ENCODE results near the gene ABHD2.
"Not testable (repeated sequence)": the region's sequence is repeated elsewhere in the genome, so short reads cannot be mapped to it uniquely, and the experiment has no call there.

Gene ABHD2

DNA sequence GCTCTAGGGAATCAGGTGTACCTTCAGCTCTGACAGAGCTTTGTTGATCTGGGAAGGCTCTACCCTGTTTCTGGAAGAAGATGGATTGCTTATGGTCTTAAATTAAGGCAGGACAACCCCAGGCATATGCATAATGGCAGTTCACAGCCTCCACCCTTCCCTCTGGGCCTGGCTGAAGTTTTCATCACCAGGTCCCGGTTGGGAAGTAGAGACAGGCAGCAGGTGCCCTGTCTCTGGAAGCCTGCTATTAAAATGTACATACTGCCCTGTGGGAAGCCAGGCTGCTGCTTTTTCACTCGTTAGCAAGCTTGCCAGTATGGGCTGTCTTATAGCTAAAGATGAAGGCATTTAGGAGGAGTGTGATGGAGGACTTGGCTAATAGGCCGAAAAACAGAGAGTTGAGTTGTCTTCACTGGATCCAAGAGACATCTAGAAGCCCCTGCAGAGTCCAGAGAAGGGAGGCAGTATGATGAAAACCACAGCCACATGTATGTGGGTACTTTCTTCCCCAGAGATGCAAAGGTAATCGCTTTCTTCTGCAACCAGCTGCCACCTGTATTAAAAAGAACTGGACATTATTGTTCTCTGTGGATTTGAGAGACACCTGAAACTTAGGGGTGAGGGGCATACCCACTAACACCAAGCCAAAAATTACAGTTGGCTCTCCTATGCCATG lies 34.4 kb downstream of the ABHD2 start:
- DNase-seq, result no peak

DNA sequence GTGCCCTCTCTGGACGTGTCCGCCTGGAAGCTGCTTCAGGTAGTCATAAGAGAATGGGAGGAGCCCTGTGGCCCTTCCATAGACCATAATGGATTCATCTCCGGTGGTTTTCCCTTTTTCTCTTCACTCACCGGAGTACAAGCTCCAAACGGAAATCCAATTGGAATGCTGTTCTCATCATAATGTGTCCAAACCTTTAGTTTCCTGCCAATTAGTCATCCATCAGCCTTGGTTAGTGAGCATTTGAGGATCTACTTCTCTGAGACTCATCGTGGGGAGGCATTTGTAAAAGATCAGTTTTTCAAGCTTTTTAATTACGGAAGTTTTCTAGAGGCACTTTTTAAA lies 34.9 kb downstream of the ABHD2 start:
- DNase-seq, result no peak

GRCh38 chr15:89125088-89125826 lies 37.0 kb downstream of the ABHD2 start:
- no peak for DNase-seq

GRCh38 chr15:89126009-89126408 lies 37.8 kb downstream of the ABHD2 start:
- no peak for DNase-seq

- no peak for DNase-seq
These were observed 38.9 kb downstream of the ABHD2 start for GRCh38 chr15:89127054-89127702.

- DNase-seq, result no peak
These were observed 40.3 kb downstream of the ABHD2 start for GRCh38 chr15:89128320-89129122.

- DNase-seq, result no peak
These were observed 41.0 kb downstream of the ABHD2 start for GRCh38 chr15:89129123-89129815.

DNA sequence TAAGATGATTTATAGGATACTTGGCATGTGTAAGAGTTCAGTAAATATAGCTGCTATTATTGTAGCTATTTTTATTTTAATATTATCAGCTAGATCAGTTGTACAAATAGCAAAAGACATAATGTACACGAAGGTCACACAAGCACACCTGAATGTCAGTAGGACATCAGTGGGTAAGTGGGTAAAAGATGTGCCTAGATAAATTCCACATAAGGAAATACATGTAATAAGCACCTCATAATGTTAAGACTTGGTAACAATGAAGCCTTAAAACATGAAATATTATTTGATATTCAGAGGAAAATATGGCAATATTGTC lies 41.5 kb downstream of the ABHD2 start:
- DNase-seq, result no peak

GRCh38 chr15:89130201-89130600 lies 41.9 kb downstream of the ABHD2 start:
- DNase-seq, result no peak

GRCh38 chr15:89131731-89132130 lies 43.5 kb downstream of the ABHD2 start:
- DNase-seq, result no peak

DNA sequence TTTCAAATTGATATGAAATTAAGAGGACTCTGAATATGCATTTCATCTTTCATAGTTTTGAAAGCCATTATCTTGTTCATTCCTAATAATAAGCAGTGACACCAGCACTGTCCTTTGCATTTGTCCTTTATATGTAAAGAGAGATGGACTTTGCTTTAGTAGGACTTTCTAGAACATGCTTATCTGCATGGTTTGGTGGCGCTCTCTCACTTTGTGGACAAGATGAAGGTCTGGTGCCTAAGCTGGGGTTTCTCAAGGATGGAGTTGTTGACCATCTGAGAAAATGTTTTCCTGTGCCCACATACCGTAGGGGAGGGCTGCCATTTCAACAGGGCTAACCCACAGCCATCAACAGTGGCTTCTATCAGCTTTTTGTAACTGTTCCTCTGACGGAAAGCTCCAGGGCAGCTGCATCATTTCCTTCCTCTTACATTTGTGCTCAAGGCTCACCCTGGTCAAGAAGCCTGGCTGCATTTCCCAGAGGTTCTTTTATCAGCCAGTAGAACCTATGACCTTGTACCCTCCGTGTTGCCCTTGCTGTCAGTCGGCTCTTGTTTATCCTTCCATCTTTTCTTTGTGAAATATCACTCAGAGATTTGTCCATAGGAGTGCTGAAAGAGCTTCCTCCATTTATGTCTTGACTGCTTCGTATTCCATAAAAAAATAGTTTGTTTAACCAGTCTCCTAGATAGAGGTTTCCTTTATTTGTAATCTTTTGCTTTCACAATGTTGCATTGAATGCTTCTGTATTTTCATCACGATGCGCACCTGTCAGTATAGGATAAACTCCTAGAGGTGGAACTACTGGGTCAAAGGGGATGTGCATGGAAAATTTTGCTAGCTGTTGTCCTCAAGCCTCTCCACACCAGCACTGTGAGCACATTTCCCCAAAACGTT lies 44.6 kb downstream of the ABHD2 start:
- no peak for DNase-seq

DNA sequence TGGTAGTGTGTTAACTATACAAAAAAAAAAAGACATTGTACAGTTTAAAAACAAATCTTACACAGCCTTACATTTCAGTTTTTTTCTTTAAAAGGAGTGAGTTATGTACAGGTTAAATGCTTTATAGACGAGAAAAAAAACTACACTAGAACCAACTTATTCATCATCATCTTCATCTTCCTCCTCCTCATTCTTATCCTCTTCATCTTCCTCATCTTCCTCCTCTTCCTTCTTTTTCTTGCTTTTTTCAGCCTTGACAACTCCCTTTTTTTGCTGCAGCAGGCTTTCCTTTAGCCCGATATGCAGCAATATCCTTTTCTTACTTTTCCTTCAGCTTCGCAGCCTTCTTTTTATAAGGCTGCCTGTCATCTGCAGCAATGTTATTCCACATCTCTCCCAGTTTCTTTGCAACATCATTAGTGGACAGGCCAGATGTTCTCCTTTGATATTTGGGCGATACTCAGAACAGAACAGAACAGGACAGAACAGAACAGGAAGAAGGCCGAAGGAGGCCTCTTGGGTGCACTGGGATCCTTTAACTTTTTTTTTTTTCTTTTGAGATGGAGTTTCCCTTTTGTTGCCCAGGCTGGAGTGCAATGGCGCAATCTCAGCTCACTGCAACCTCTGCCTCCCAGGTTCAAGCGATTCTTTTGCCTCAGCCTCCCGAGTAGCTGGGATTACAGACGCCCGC lies 47.3 kb downstream of the ABHD2 start:
- not testable (repeated sequence) for DNase-seq

GRCh38 chr15:89136078-89136806 lies 48.0 kb downstream of the ABHD2 start:
- no peak for DNase-seq

GRCh38 chr15:89136818-89137772 lies 48.8 kb downstream of the ABHD2 start:
- DNase-seq, result no peak

- DNase-seq, result no peak
These were observed 49.7 kb downstream of the ABHD2 start for GRCh38 chr15:89137926-89138325.

GRCh38 chr15:89138999-89139612 lies 50.9 kb downstream of the ABHD2 start:
- DNase-seq, result no peak

DNA sequence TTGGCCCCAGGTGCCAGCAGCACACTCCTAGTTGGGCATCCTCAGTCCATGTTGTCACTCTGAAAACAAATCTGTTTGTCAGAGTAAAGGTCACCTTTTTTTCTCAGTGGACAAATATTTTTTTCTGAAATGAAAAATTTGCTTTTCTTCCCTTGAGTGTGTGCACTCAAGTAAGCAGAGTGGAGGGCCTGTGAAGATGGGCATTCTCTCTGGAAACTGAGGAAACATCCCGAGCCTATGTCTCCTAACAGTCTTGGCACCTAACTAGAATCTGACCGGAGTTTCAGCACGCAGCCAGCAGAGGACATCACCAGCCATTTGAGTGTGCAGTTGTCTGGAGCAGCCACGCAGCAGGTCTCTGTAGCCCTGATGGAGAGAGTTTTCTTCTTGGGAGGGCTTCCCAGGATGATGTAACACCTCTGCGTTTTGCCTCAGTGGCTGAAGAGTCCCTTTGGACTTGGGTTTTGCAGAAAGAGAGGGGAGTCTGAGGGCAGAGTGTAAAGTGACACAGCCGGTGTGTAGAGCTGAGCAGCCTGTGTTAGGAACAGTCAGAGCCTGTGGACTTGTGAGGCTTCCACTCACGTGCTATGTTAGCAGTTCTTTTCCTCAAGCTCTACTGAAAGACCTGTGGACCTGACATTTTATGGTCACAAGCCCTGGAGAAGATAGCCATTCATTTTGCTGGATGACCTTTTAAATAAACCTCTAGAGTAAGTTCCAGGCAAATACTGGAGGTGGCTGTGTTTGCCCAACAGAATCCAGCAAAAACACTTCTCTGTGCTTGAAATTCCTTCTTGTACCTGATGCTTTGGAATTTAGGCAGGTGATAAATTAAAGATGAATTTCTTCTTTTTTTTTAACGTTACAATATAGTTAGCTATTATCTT lies 51.6 kb downstream of the ABHD2 start:
- DNase-seq, result no peak

- DNase-seq, result no peak
These were observed 52.3 kb downstream of the ABHD2 start for GRCh38 chr15:89140595-89140994.
